HG03066 (cell line): Measurements from ENCODE around the gene ADD3.

ENCODE experiments used
- ATAC-seq: cut with Tn5 transposase; IDR thresholded peaks from one replicate; pipeline ENCODE4 v1.9.1; 2021; ENCODE audit warnings: low read depth; ENCODE audit not compliant: unreplicated experiment

The ADD3 gene

DNA sequence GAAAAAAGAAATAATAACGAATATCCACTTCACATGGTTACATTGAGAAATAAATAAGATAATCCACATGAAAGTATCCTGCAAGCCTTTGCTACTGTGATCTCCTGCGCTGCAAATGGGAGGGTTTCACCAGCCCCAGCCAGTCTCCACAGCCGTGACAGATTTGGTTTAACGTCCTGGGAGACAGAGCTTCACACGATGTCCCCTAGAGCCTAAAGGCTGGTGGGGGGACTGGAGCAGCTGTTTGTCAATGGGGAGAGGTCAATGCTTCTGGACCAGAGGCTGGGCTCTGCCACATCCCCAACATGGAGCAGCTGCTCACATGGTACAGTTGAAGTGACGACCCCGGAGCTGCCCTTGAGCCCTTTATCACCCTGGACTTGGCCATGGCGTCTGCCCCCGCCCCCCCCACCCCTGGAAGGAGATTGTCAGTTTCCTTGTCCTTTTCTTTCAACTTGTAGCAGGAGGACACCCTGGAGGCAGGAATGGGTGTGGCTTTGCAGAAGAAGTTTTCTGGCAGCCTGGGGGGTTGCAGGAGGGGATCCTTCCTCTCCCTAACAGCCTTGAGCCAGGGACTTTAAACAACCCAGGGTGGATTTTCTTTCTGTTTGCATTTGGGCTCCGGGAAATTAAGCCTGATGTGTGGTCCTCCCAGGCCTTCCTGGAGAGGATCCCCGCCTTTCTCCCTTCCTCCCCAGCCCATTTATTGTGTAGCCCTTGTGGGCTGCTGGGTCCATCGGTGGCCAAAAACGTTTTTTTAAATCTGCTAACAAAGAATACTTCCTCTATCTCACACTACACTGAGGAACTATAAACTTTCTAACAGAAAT, 162.6 kb downstream of the ADD3 start:
- ATAC-seq: no peak

DNA sequence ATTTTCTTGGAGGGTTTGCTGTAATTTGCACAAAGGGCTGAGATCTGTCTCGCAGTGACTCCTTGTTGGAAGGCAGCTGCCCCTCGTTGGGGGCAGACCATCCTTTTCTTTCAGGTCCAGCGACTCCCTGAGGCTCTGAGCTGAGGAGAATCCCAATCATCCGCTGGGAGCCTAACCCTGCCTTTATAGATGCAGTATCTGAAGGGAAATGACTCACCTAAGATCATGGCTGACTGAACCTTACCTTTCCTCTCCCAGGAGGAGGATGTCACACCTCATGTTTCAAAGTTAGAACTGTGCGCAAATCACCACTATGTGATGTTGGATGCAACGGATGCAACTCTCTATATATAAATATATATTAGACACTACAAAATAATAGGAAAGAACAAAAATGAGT, 163.2 kb downstream of the ADD3 start:
- ATAC-seq: no peak

DNA sequence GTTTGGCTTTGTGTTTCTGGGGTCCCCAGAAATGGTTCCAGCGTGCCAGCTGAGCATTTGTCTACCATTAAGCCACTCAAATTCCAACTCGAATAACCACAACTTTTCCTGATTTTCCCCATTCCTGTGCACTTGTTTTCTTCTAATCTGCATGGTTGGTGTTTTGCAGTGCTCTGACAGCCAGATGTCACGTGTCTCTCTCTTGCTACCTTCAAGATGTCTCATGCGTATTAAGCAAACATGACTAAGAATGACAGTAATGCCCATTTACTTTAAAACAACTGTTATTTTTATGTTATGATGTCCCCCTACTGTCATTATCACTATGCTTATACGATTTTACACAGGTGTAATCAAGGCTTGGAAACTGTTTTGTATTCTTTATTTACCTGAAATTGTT, 164.4 kb downstream of the ADD3 start:
- ATAC-seq: no peak

DNA sequence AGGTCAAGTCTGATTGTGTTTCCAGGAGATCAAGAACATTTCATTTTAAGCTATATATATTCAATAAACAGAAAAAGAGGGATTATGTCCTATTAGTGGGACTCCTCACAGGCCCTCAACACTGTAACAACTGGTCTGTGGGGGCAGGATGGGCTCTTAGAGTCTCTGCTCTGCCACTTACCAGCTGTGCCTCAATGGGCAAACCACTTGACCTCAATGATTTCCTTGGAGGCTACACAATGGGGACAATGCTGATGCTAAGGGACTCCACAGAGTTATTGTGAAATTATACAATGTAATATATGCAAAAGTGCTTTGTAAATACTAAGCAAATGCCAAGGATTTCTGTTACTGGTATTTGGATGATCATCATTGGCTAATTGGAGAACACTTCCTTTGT, 166.4 kb downstream of the ADD3 start:
- no peak for ATAC-seq

DNA sequence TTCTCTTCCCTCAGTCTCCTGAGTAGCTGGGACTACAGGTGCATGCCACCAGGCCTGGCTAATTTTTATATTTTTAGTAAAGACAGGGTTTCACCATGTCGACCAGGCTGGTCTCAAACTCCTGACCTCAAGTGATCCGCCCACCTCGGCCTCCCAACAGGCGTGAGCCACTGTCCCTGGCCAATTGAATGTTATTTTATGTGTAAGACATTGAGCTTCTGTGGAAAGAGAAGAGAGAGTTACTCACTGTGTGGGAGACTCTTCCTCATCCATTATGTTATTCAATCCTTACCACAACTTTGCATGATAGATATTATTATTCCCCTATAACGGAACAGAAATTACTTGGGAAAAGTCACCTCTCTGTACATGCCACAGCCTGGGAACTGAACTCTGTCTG, 167.0 kb downstream of the ADD3 start:
- no peak for ATAC-seq

DNA sequence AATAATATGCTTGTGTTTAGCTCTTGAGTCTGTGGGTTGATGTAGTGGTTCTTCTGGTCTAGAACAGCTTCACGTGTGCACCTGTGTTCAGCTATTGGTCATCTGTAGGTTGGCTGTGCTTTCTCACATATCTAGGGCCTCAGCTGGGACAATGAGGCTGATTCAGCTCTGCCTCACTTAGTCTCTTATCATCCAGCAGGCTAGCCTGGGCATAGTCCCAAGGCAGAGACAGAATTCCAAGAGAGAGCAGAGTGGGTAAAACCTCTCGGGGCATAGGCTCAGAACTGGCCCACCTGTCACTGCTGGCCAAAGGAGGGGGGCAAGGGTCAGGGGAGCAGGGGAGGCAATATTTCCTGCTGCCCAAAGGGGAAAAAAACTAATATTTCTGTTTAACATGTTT, 167.6 kb downstream of the ADD3 start:
- no peak for ATAC-seq

- ATAC-seq: no peak
These were observed 168.6 kb downstream of the ADD3 start for GRCh38 chr10:110176141-110177030.

- no peak for ATAC-seq
These were observed 171.4 kb downstream of the ADD3 start for GRCh38 chr10:110179220-110179619.

DNA sequence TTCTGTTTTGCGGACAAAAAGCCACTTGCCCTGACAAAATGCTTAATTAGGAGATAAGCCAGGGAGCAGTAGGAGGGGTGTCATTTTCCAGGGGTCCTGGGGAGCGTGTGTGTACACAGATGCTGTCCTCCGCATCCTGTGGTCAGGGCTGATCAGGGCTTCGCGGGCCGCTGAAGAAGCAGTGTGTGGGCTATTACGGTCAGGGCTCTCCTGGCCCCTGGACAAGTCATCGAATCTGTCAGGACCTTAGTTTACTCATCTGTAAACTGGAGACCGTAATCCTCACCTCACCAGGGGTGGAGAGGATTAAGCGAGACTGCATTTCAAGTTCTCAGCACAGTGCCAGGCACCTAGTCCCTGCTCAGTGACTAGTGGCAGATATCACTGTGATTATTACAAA, 173.7 kb downstream of the ADD3 start:
- ATAC-seq: no peak

DNA sequence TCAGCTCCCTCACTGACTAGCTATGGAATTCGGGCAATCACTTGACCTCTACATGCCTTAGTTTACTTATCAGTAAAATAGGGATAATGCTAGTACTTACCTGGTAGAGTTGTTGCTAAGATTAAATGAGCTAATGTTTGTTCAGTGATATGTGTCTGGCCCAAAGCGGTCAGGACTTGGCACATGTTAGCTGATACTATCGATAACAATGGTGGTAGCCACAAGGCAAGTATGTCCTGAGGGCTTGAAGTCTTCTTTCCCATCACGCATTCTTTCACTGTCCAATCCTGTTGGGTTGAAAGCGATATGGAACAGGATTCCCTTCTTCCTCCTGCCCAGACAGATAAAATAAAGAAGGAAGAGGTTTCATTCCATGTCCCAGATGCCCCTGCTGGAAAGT, 174.1 kb downstream of the ADD3 start:
- no peak for ATAC-seq

- no peak for ATAC-seq
These were observed 176.6 kb downstream of the ADD3 start for GRCh38 chr10:110184398-110184797.
